Measurements from ENCODE around the gene POLR3H. TPM values are rescaled to one million over a fixed set of nuclear protein-coding genes. Genes with fewer than 3 reads are reported as not detected.

POLR3H gene
- total and polyA plus RNA-seq, 12 donors, result 18.7 to 92.6 (median 45.4) TPM

DNA sequence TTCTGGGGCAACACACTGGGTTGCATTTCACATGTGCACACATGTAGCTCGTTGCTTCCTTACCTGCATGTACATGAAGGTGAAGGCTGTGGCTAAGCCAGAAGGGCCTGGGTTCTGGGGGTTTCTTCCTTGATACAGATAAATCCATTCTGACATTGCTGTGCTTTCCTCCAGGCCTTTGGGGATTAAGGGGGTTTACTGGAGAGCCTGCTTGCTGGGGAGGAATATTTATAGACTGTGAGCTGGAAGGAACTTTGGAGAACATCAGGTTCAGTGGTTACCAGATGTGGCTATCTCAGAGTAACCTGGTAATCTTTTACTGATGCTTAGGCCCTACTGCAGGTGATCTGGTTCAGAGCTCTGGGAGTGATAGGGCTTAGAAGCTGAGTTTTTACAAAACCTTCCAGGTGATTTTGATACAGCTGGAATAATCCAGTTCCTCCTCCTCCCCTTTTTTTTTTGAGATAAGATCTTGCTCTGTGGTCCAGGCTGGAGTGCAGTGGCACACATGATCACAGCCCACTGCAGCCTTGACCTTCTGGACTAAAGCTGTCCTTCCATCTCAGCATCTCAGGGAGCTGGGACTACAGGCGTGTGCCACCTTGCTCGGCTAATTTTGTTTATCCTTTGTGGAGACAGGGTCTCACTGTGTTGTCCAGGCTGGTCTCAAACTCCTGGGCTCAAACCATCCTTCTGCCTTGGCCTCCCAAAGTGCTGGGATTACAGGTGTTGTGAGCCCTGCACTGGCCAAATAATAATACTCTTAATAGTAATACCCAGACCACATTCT lies 55.5 kb downstream of the POLR3H start:
- H3K4me1 ChIP-seq (replicated peaks in 1 of 2), result peaks cover 6 to 54% of the 10 kb centered on the region in 2 donors

DNA sequence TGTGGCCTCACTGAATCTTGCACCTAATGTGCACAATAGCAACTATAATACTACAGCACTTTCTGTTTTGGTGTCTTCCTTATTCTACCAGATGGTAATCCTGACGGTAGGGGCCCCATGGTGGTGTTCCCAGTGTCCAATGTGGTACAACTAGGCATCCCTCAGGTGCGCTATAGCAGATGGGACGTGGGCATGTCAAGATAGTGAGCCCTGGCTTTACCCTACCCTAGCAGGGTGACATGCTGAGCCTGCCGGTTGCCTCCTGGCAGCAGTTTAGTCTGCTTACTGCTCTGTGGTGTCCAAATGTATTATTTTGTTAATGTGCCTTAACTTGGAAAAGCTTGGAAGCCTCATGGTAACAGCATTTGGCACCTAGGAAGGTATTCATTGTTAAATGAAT lies 56.2 kb downstream of the POLR3H start:
- intact Hi-C loops (cut with DNase I), result no loop called here
- 86 to 91% (median 90%) methylated on average over 4 of the region's 4 CpGs for WGBS, 4 donors
- no peak for TF ChIP-seq POLR2A (IDR thresholded peaks at IDR 0.05)
- TF ChIP-seq, protein P1, sequence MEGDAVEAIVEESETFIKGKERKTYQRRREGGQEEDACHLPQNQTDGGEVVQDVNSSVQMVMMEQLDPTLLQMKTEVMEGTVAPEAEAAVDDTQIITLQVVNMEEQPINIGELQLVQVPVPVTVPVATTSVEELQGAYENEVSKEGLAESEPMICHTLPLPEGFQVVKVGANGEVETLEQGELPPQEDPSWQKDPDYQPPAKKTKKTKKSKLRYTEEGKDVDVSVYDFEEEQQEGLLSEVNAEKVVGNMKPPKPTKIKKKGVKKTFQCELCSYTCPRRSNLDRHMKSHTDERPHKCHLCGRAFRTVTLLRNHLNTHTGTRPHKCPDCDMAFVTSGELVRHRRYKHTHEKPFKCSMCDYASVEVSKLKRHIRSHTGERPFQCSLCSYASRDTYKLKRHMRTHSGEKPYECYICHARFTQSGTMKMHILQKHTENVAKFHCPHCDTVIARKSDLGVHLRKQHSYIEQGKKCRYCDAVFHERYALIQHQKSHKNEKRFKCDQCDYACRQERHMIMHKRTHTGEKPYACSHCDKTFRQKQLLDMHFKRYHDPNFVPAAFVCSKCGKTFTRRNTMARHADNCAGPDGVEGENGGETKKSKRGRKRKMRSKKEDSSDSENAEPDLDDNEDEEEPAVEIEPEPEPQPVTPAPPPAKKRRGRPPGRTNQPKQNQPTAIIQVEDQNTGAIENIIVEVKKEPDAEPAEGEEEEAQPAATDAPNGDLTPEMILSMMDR (IDR thresholded peaks at IDR 0.05), result no peak
- Histone ChIP-seq H3K27me3 (no peaks in the 10 kb centered on the region), H3K4me1 (replicated peaks in 1 of 2) (peaks cover 6 to 54% of the 10 kb centered on the region in 2 donors), H3K36me3 (replicated peaks in 1 of 2) (no peaks in the 10 kb centered on the region), H3K27ac (peak overlapping the region in 2 of 5 donors; percentile 1 to 17), H3K4me3 (no peak overlapping the region), H3K9me3 (replicated peaks in 1 of 3) (no peaks in the 10 kb centered on the region)
- DNase-seq, result no peak

More for the DNA sequence above, 55.5 kb downstream of the POLR3H start:
- WGBS, 4 donors, result 61 to 64% (median 63%) methylated on average over 3 of the region's 3 CpGs
- no peak overlapping the region for H3K4me3 ChIP-seq
- DNase-seq, result no peak
- no peaks in the 10 kb centered on the region for H3K9me3 ChIP-seq (replicated peaks in 1 of 3)
- no peaks in the 10 kb centered on the region for H3K27me3 ChIP-seq
- peak overlapping the region in 1 of 5 donors; percentile 2 for H3K27ac ChIP-seq
- no peaks in the 10 kb centered on the region for H3K36me3 ChIP-seq (replicated peaks in 1 of 2)
- TF ChIP-seq, protein P1 (IDR thresholded peaks at IDR 0.05), result no peak
- TF ChIP-seq POLR2A (IDR thresholded peaks at IDR 0.05), result no peak
- intact Hi-C loops (cut with DNase I), result no loop called here

DNA sequence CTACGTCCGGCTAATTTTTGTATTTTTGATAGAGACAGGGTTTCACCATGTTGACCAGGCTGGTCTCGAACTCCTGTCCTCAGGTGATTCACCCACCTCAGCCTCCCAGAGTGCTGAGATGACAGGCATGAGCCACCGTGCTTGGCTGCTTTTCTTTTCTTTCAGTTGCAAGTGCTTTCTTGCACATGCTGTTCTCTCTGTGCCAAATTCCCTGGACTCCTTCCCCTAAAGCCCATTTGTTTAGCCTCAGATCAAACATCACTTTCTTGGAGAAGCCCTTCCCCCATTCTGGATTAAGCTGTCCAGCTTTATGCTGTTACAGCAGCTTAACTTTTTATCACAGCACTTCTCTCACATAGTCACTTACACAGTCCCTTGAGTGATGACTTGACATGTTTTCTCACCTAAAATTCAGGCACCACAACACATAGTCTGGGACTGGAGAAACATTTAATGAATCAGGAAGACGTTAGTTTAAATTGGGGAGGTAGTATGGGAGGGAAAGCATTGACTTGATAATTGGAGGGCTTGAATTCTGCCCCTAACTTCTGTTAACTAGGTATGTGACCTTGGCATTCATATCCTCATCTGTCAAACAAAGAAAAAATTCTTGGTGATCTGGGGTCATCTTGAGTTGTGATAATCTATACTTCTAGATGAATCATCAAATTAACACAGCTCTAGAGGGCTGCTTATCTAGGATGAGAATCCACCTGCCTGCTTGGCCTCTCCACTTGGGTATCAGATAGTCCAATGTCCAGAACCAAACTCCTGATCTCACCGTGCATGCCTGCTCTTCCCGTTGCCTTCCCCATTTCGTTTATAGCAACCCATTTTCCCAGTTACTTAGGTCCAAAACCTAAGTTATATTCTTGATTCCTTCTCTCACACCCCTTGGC lies 57.0 kb downstream of the POLR3H start:
- DNase-seq, result peak in 1 of 7 donors; percentile 55
- H3K4me1 ChIP-seq (replicated peaks in 1 of 2), result peaks cover 6 to 57% of the 10 kb centered on the region in 2 donors
- 59 to 72% (median 69%) methylated on average over 6 to 8 of the region's 8 CpGs for WGBS, 4 donors

More for the DNA sequence above, 57.0 kb downstream of the POLR3H start:
- H3K27me3 ChIP-seq, result no peaks in the 10 kb centered on the region
- H3K9me3 ChIP-seq (replicated peaks in 1 of 3), result no peaks in the 10 kb centered on the region
- no peak for TF ChIP-seq POLR2A (IDR thresholded peaks at IDR 0.05)
- TF ChIP-seq, protein P1 (IDR thresholded peaks at IDR 0.05), result no peak
- no peak overlapping the region for H3K4me3 ChIP-seq
- intact Hi-C loops (cut with DNase I), result no loop called here
- peak overlapping the region in 2 of 5 donors; percentile 1 to 42 for H3K27ac ChIP-seq
- H3K36me3 ChIP-seq (replicated peaks in 1 of 2), result no peaks in the 10 kb centered on the region

Measured in adrenal gland (tissue), 12 donors.